RWPE1 (cell line): ENCODE data around the gene SMAD7.
A peak's percentile ranks its signal among the peaks of the same experiment; 100 is the strongest.

Experiments used
- CTCF ChIA-PET: fragments of 350-600 bp; sonication (Branson Sonifier 250); formaldehyde crosslinking; extraction: SDS; loops from one replicate; lab custom pipeline; 2021; lab: Yijun Ruan, JAX
- POLR2A ChIA-PET: fragments of 400-600 bp; formaldehyde crosslinking; extraction: SDS; loops from one replicate; lab custom pipeline; 2020; ENCODE audit warnings: antibody characterized with exemption; ENCODE audit not compliant: low non-redundant PET; lab: Yijun Ruan, JAX
- DNase-seq: peaks from one replicate; pipeline ENCODE4 v3.0.0; 2012; ENCODE audit warnings: low spot score
- H3K27ac ChIP-seq: fragments of 450-650 bp; 2 replicates; pipeline ENCODE4 v1.5.1; 2017
- TF ChIP-seq, protein P1 (sequence below): fragments of 450-650 bp; conservative IDR thresholded peaks from 2 replicates; pipeline ENCODE4 v1.5.1; 2017; ENCODE audit warnings: low read depth, mild to moderate bottlenecking

SMAD7 gene

GRCh38 chr18:48928787-48929186, 22.0 kb downstream of the SMAD7 start:
- POLR2A ChIA-PET = no interaction called here
- CTCF ChIA-PET = no interaction called here
- peak overlapping the region; percentile 70 for H3K27ac ChIP-seq
- TF ChIP-seq, protein P1, sequence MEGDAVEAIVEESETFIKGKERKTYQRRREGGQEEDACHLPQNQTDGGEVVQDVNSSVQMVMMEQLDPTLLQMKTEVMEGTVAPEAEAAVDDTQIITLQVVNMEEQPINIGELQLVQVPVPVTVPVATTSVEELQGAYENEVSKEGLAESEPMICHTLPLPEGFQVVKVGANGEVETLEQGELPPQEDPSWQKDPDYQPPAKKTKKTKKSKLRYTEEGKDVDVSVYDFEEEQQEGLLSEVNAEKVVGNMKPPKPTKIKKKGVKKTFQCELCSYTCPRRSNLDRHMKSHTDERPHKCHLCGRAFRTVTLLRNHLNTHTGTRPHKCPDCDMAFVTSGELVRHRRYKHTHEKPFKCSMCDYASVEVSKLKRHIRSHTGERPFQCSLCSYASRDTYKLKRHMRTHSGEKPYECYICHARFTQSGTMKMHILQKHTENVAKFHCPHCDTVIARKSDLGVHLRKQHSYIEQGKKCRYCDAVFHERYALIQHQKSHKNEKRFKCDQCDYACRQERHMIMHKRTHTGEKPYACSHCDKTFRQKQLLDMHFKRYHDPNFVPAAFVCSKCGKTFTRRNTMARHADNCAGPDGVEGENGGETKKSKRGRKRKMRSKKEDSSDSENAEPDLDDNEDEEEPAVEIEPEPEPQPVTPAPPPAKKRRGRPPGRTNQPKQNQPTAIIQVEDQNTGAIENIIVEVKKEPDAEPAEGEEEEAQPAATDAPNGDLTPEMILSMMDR = no peak
- DNase-seq = no peak

GRCh38 chr18:48927286-48928080, 23.3 kb downstream of the SMAD7 start:
- no peak for DNase-seq
- POLR2A ChIA-PET = no interaction called here
- CTCF ChIA-PET = interaction anchor here (0.9 kb wide), 1 partner anchor 10 kb away, joined by 4 read pairs; no protein-coding TSS in a partner anchor
- TF ChIP-seq, protein P1 = no peak
- H3K27ac ChIP-seq = peak overlapping the region; percentile 88

- DNase-seq = no peak
- ChIA-PET POLR2A (no interaction called here), CTCF (no interaction called here)
Observed at GRCh38 chr18:48926420-48926857, 24.3 kb downstream of the SMAD7 start.

GRCh38 chr18:48925491-48925780, 25.3 kb downstream of the SMAD7 start:
- H3K27ac ChIP-seq = peak overlapping the region; percentile 88
- DNase-seq = no peak
- CTCF ChIA-PET = no interaction called here
- POLR2A ChIA-PET = no interaction called here
- TF ChIP-seq, protein P1 = no peak

More at GRCh38 chr18:48926420-48926857, 24.3 kb downstream of the SMAD7 start:
- TF ChIP-seq, protein P1 = no peak
- H3K27ac ChIP-seq = peak overlapping the region; percentile 88

GRCh38 chr18:48924630-48925490, 25.9 kb downstream of the SMAD7 start:
- TF ChIP-seq, protein P1 = no peak

GRCh38 chr18:48923746-48924629, 26.8 kb downstream of the SMAD7 start:
- H3K27ac ChIP-seq = peak overlapping the region; percentile 88
- TF ChIP-seq, protein P1 = no peak
- no peak for DNase-seq
- POLR2A ChIA-PET = interaction anchor here (0.7 kb wide), 1 partner anchor 28 kb away, joined by 3 read pairs; no protein-coding TSS in a partner anchor
- CTCF ChIA-PET = no interaction called here

More at GRCh38 chr18:48924630-48925490, 25.9 kb downstream of the SMAD7 start:
- ChIA-PET POLR2A (interaction anchor here (0.7 kb wide), 1 partner anchor 27 kb away, joined by 3 read pairs; no protein-coding TSS in a partner anchor), CTCF (no interaction called here)
- peak overlapping the region; percentile 88 for H3K27ac ChIP-seq
- no peak for DNase-seq
